ENCODE results near the gene SOX10.
"Not testable (repeated sequence)": the region's sequence is repeated elsewhere in the genome, so short reads cannot be mapped to it uniquely, and the experiment has no call there.

Gene SOX10

GRCh38 chr22:37967637-37968451 is 16.5 kb downstream of the SOX10 start:
- Histone ChIP-seq H3K9me3 (ENCODE audit: control insufficient read depth, insufficient read depth, low read length) (no peaks in the 10 kb centered on the region), H3K4me1 (ENCODE audit: control insufficient read depth, insufficient read depth, low read length) (peaks cover 12% of the 10 kb centered on the region), H3K36me3 (ENCODE audit: control insufficient read depth, insufficient read depth, low read length) (peaks cover 15% of the 10 kb centered on the region), H3K9ac (ENCODE audit: low read depth, low read length) (no peak overlapping the region), H3K4me3 (ENCODE audit: low read depth, low read length) (no peak overlapping the region), H3K27me3 (ENCODE audit: control insufficient read depth, insufficient read depth, low read length) (no peaks in the 10 kb centered on the region)

DNA sequence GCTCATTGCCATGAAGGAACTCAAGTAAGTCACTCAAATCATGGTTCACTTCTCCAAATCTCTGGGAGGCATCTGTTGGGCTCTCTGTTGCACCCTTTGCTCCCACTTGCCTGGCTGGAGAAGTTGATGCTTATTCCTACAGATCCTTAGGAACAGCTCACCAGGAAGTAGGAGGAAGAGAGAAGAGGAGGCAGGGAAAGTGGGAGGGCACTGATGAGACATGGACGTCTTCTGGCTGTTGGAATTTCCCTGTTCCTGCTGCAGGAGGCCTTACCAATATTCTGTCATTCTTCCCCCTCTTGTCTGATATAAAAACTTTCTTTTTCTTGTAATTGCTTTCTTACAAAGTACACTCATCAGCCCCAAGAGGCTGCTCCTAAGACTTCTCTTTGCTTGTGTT is 17.2 kb downstream of the SOX10 start:
- Histone ChIP-seq H3K4me1 (ENCODE audit: control insufficient read depth, insufficient read depth, low read length) (peaks cover 10% of the 10 kb centered on the region), H3K36me3 (ENCODE audit: control insufficient read depth, insufficient read depth, low read length) (peaks cover 11% of the 10 kb centered on the region), H3K9me3 (ENCODE audit: control insufficient read depth, insufficient read depth, low read length) (no peaks in the 10 kb centered on the region), H3K4me3 (ENCODE audit: low read depth, low read length) (no peak overlapping the region), H3K27me3 (ENCODE audit: control insufficient read depth, insufficient read depth, low read length) (no peaks in the 10 kb centered on the region), H3K9ac (ENCODE audit: low read depth, low read length) (no peak overlapping the region)

- H3K9ac ChIP-seq (ENCODE audit: low read depth, low read length) = no peak overlapping the region
- no peaks in the 10 kb centered on the region for H3K27me3 ChIP-seq (ENCODE audit: control insufficient read depth, insufficient read depth, low read length)
- peaks cover 4% of the 10 kb centered on the region for H3K4me1 ChIP-seq (ENCODE audit: control insufficient read depth, insufficient read depth, low read length)
- no peaks in the 10 kb centered on the region for H3K9me3 ChIP-seq (ENCODE audit: control insufficient read depth, insufficient read depth, low read length)
- H3K36me3 ChIP-seq (ENCODE audit: control insufficient read depth, insufficient read depth, low read length) = peaks cover 16% of the 10 kb centered on the region
- no peak overlapping the region for H3K4me3 ChIP-seq (ENCODE audit: low read depth, low read length)
Observed at GRCh38 chr22:37965940-37966664, 18.3 kb downstream of the SOX10 start.

GRCh38 chr22:37961062-37961461 is 23.3 kb downstream of the SOX10 start:
- no peaks in the 10 kb centered on the region for H3K27me3 ChIP-seq (ENCODE audit: control insufficient read depth, insufficient read depth, low read length)
- no peaks in the 10 kb centered on the region for H3K4me1 ChIP-seq (ENCODE audit: control insufficient read depth, insufficient read depth, low read length)
- H3K36me3 ChIP-seq (ENCODE audit: control insufficient read depth, insufficient read depth, low read length) = peaks cover 42% of the 10 kb centered on the region
- no peak overlapping the region for H3K4me3 ChIP-seq (ENCODE audit: low read depth, low read length)
- H3K9me3 ChIP-seq (ENCODE audit: control insufficient read depth, insufficient read depth, low read length) = no peaks in the 10 kb centered on the region
- no peak overlapping the region for H3K9ac ChIP-seq (ENCODE audit: low read depth, low read length)

GRCh38 chr22:37959231-37959825 is 25.0 kb downstream of the SOX10 start:
- Histone ChIP-seq H3K36me3 (ENCODE audit: control insufficient read depth, insufficient read depth, low read length) (peaks cover 42% of the 10 kb centered on the region), H3K4me3 (ENCODE audit: low read depth, low read length) (no peak overlapping the region), H3K27me3 (ENCODE audit: control insufficient read depth, insufficient read depth, low read length) (no peaks in the 10 kb centered on the region), H3K9ac (ENCODE audit: low read depth, low read length) (no peak overlapping the region), H3K4me1 (ENCODE audit: control insufficient read depth, insufficient read depth, low read length) (peaks cover 4% of the 10 kb centered on the region), H3K9me3 (ENCODE audit: control insufficient read depth, insufficient read depth, low read length) (no peaks in the 10 kb centered on the region)

GRCh38 chr22:37957232-37957631 is 27.1 kb downstream of the SOX10 start:
- Histone ChIP-seq H3K36me3 (ENCODE audit: control insufficient read depth, insufficient read depth, low read length) (peaks cover 42% of the 10 kb centered on the region), H3K9me3 (ENCODE audit: control insufficient read depth, insufficient read depth, low read length) (no peaks in the 10 kb centered on the region), H3K9ac (ENCODE audit: low read depth, low read length) (no peak overlapping the region), H3K27me3 (ENCODE audit: control insufficient read depth, insufficient read depth, low read length) (peaks cover 8% of the 10 kb centered on the region), H3K4me1 (ENCODE audit: control insufficient read depth, insufficient read depth, low read length) (peaks cover 4% of the 10 kb centered on the region), H3K4me3 (ENCODE audit: low read depth, low read length) (no peak overlapping the region)

DNA sequence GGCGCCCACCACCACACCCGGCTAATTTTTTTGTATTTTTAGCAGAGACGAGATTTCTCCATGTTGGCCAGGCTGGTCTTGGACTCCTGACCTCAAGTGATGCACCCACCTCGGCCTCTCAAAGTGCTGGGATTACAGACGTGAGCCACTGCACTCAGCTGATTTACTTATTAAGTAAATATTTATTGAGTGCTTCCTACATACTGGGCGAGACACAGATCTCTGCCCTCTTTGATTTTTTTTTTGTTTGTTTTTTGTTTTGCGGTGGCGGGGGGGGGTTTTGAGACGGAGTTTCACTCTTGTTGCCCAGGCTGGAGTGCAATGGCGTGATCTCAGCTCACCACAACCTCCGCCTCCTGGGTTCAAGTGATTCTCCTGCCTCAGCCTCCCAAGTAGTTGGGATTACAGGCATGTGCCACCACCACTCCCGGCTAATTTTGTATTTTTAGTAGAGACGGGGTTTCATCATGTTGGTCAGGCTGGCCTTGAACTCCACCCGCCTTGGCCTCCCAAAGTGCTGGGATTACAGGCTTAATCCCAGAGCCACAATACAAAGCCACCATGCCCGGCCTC is 28.4 kb downstream of the SOX10 start:
- H3K36me3 ChIP-seq (ENCODE audit: control insufficient read depth, insufficient read depth, low read length) = peaks cover 34% of the 10 kb centered on the region
- H3K4me3 ChIP-seq (ENCODE audit: low read depth, low read length); H3K9me3 ChIP-seq (ENCODE audit: control insufficient read depth, insufficient read depth, low read length); H3K4me1 ChIP-seq (ENCODE audit: control insufficient read depth, insufficient read depth, low read length); H3K9ac ChIP-seq (ENCODE audit: low read depth, low read length): not testable (repeated sequence)
- H3K27me3 ChIP-seq (ENCODE audit: control insufficient read depth, insufficient read depth, low read length) = peaks cover 11% of the 10 kb centered on the region

- Histone ChIP-seq H3K4me3 (ENCODE audit: low read depth, low read length) (peak overlapping the region; percentile 97), H3K36me3 (ENCODE audit: control insufficient read depth, insufficient read depth, low read length) (peaks cover 26% of the 10 kb centered on the region), H3K27me3 (ENCODE audit: control insufficient read depth, insufficient read depth, low read length) (peaks cover 11% of the 10 kb centered on the region), H3K4me1 (ENCODE audit: control insufficient read depth, insufficient read depth, low read length) (peaks cover 4% of the 10 kb centered on the region), H3K9ac (ENCODE audit: low read depth, low read length) (no peak overlapping the region), H3K9me3 (ENCODE audit: control insufficient read depth, insufficient read depth, low read length) (no peaks in the 10 kb centered on the region)
Observed at GRCh38 chr22:37954686-37955085, 29.7 kb downstream of the SOX10 start.

DNA sequence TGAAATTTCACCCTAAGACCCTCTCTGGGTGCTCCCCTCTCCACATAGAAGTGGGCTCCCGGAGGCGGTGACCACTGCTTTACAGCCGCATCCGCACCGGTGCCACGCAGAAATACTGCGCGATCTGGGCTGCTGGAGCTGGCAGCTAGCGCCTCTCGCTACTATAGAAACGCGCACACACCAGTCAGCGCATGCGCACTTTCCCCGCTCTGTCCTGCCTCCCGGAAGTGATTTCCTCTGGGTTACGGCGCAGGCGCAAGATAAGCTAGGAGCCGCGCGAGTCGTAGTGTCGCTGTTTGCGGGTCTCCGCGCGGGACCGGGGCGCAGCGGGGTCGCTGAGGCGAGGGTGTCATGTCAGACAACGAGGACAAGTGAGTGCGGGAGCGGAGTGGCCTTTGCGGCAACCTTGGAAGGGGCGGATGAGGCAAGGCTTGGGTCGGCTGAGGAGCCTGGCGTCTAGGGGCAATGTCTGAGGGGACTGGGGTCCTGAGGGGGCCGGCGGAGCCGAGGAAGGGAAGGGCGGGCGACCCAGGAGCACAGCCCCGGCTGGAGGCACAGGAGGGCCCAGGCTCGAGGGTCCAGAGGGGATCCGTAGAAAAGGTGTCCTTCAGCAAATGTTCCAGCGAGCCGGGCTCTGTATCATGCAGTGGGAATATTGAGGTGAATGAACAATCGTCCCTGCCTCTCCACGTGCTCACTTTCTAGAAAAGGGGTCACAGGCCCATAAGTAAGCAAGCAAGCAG is 30.7 kb downstream of the SOX10 start, which contains the start of the genes C22orf23 and POLR2F:
C22orf23 (minus strand) TSS at position 165 of the 743 bp plus-strand sequence. CDS start 452 bp downstream, outside the sequence.
POLR2F (plus strand) TSS at position 263 of the 743 bp plus-strand sequence; CDS start at position 352, 89 bp downstream.
- Histone ChIP-seq H3K4me1 (ENCODE audit: control insufficient read depth, insufficient read depth, low read length) (peaks cover 4% of the 10 kb centered on the region), H3K9ac (ENCODE audit: low read depth, low read length) (peak within 1 kb of the TSS; percentile 87), H3K27me3 (ENCODE audit: control insufficient read depth, insufficient read depth, low read length) (peaks cover 11% of the 10 kb centered on the region), H3K9me3 (ENCODE audit: control insufficient read depth, insufficient read depth, low read length) (no peaks in the 10 kb centered on the region), H3K4me3 (ENCODE audit: low read depth, low read length) (peak within 1 kb of the TSS; percentile 97), H3K36me3 (ENCODE audit: control insufficient read depth, insufficient read depth, low read length) (peaks cover 16% of the 10 kb centered on the region)

- H3K36me3 ChIP-seq (ENCODE audit: control insufficient read depth, insufficient read depth, low read length) = peaks cover 14% of the 10 kb centered on the region
- peak overlapping the region; percentile 97 for H3K4me3 ChIP-seq (ENCODE audit: low read depth, low read length)
- H3K9ac ChIP-seq (ENCODE audit: low read depth, low read length) = no peak overlapping the region
- H3K4me1 ChIP-seq (ENCODE audit: control insufficient read depth, insufficient read depth, low read length) = peaks cover 4% of the 10 kb centered on the region
- no peaks in the 10 kb centered on the region for H3K9me3 ChIP-seq (ENCODE audit: control insufficient read depth, insufficient read depth, low read length)
- H3K27me3 ChIP-seq (ENCODE audit: control insufficient read depth, insufficient read depth, low read length) = peaks cover 11% of the 10 kb centered on the region
Observed at GRCh38 chr22:37953062-37953436, 31.3 kb downstream of the SOX10 start.

GRCh38 chr22:37952629-37953028 is 31.7 kb downstream of the SOX10 start:
- H3K27me3 ChIP-seq (ENCODE audit: control insufficient read depth, insufficient read depth, low read length) = peaks cover 11% of the 10 kb centered on the region
- peaks cover 12% of the 10 kb centered on the region for H3K36me3 ChIP-seq (ENCODE audit: control insufficient read depth, insufficient read depth, low read length)
- not testable (repeated sequence) for H3K4me1 ChIP-seq (ENCODE audit: control insufficient read depth, insufficient read depth, low read length); H3K9ac ChIP-seq (ENCODE audit: low read depth, low read length); H3K9me3 ChIP-seq (ENCODE audit: control insufficient read depth, insufficient read depth, low read length)
- H3K4me3 ChIP-seq (ENCODE audit: low read depth, low read length) = peak overlapping the region; percentile 97
